HG03280 (cell line): ENCODE results near the gene TSACC.

ENCODE experiments used
- ATAC-seq: cut with Tn5 transposase; IDR thresholded peaks from one replicate; pipeline ENCODE4 v1.9.1; 2021; ENCODE audit warnings: mild to moderate bottlenecking, moderate library complexity; ENCODE audit not compliant: unreplicated experiment

Gene TSACC

DNA sequence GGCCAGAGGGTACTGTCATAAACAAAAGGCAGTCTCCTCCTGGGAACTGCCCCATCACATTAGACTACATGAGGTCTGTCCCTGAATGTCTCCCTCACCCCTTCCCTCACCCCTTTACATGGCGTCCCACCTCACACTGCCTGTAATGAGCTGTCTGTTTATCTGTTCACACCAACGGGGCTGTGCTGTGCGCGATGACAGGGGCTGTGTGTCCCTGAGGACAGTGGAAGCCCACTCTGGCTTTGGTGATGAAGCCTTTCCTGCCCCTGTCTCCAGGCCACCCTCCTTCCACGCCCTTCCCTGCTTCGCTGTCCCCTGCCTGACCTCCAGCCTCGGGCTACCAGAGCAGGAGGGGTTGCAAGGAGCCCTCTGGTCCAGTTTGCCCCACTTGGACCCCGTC, 53.4 kb downstream of the TSACC start:
- ATAC-seq = no peak

DNA sequence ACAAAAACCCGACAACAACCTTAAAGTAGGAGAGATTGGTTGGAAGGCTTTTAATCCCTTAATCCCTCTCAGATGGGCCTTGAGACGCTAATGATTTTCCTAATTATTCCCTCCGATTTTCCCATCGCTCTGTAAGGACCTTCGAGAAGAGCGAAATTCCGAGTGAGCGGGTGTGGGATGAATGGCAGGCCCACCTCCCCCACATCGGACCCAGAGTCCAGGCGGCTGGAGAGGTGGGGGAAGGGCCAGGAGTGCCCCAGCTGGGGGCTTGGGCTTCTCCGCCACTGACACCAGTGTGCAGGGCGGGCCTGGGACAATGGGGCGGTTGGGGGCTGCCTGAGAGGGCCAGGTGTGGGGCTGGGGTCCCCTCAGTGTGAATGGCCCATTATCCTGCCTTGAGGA, 54.1 kb downstream of the TSACC start:
- ATAC-seq = no peak

DNA sequence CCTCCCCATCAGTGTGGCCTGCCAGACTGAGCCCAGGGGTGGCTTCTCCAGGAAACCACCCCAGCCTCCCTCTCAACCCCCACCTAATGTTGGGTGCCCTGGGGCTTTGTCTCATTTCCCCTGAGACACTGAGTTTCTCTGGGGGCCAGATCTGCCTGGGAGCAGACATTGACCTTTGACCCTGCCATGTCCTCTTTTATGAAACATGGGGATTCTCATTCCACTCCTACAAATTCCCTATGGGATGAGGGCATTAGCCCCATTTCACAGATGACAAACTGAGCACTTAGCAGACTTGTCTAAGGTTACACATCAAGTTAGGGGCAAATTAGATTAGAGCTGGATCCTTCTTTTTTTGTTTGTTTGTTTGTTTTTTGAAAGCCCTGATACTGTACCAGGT, 54.8 kb downstream of the TSACC start:
- ATAC-seq = no peak

DNA sequence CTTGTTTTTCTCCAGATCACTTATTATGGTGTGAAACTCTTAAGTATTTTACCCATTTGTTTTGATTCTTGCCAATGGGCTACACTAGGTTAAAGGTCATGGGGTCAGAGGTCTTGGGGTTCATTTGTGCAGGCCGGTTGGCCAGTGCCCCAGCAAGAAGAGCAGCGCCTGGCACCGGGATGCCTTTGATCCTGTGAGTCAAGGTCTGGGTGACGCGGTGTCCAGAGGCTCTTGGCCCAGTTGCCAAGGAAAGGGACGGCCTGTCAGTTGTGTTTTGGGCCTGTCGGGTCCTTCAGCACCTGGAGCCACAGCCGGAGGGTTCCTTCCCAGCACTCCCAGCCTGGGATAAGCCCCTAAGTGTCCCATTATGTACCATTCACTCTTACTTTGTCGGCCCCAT, 55.8 kb downstream of the TSACC start:
- no peak for ATAC-seq

DNA sequence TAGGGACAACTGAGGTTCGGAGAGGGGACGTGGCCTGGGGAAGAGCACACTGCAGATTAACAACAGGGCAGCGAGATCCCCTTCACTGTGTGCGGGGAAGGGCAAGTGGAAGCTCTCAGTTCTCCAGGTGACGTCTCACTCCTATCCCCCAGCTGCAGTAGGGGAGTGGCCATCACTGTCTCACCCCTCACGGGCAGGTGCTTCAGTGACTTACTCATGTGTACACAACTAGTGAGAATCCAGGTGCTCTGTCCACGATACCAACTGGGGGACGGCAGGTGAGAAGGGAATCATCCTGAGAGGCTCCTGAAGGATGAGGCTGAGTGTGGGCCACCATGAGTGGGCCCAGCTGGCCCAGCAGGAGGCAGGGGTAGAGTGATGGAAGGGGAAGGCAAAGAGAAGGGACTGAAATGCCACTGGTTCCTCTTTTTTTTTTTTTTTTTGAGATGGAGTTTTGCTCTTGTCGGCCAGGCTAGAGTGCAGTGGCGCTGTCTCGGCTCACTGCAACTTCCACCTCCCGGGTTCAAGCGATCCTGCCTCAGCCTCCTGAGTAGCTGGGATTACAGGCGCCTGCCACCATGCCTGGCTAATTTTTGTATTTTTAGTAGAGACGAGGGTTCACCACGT, 56.6 kb downstream of the TSACC start:
- ATAC-seq = no peak
